ENCODE data around the gene SCNN1A. TPM values are rescaled to one million over a fixed set of nuclear protein-coding genes. Genes with fewer than 3 reads are reported as not detected.
"Not testable (repeated sequence)": the region's sequence is repeated elsewhere in the genome, so short reads cannot be mapped to it uniquely, and the experiment has no call there.

The SCNN1A gene
- polyA plus RNA-seq, 1 experiment: 0.36 TPM

- TF ChIP-seq, protein P1, sequence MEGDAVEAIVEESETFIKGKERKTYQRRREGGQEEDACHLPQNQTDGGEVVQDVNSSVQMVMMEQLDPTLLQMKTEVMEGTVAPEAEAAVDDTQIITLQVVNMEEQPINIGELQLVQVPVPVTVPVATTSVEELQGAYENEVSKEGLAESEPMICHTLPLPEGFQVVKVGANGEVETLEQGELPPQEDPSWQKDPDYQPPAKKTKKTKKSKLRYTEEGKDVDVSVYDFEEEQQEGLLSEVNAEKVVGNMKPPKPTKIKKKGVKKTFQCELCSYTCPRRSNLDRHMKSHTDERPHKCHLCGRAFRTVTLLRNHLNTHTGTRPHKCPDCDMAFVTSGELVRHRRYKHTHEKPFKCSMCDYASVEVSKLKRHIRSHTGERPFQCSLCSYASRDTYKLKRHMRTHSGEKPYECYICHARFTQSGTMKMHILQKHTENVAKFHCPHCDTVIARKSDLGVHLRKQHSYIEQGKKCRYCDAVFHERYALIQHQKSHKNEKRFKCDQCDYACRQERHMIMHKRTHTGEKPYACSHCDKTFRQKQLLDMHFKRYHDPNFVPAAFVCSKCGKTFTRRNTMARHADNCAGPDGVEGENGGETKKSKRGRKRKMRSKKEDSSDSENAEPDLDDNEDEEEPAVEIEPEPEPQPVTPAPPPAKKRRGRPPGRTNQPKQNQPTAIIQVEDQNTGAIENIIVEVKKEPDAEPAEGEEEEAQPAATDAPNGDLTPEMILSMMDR (IDR thresholded peaks at IDR 0.05; ENCODE audit: insufficient read depth, low read depth, low read length): no peak
- H3K27me3 ChIP-seq (ENCODE audit: control insufficient read depth, insufficient read depth, low read length): no peaks in the 10 kb centered on the region
- no peak for DNase-seq (ENCODE audit: low read depth)
- no peak overlapping the region for H3K4me3 ChIP-seq (ENCODE audit: low read depth, low read length)
- POLR2A ChIA-PET: interaction anchor here (0.6 kb wide), 1 partner anchor 123 kb away, joined by 14 read pairs; no protein-coding TSS in a partner anchor
- H3K36me3 ChIP-seq (ENCODE audit: control insufficient read depth, insufficient read depth, low read length): no peaks in the 10 kb centered on the region
- CTCF ChIA-PET: interaction anchor here (2.2 kb wide), 1 partner anchor 15 kb away, joined by 7 read pairs; no protein-coding TSS in a partner anchor
Observed at GRCh38 chr12:6347367-6348338, 27.7 kb downstream of the SCNN1A start.

DNA sequence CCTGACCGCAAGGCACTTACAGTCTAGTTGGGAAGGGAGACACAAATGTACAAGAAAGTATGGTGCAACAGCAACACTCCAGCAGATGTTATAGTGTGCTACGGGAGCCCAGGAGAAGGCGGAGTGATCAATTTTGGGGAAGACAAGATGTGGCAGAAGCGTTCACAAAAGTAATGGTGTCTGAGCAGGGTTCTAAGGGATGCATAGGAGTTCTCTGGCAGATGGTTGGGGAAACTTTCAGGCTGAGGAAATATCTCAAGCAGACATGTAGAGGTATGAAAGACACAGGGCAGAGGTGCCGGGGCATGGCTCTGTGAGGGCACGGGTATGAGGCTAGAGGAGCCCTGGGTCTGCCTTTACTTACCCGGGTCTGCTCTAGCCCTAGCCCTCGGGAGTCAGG lies 28.4 kb downstream of the SCNN1A start:
- DNase-seq (ENCODE audit: low read depth): no peak
- no peaks in the 10 kb centered on the region for H3K27me3 ChIP-seq (ENCODE audit: control insufficient read depth, insufficient read depth, low read length)
- ChIA-PET CTCF (no interaction called here), POLR2A (no interaction called here)
- H3K4me3 ChIP-seq (ENCODE audit: low read depth, low read length): no peak overlapping the region
- no peaks in the 10 kb centered on the region for H3K36me3 ChIP-seq (ENCODE audit: control insufficient read depth, insufficient read depth, low read length)
- TF ChIP-seq, protein P1 (IDR thresholded peaks at IDR 0.05; ENCODE audit: insufficient read depth, low read depth, low read length): no peak

DNA sequence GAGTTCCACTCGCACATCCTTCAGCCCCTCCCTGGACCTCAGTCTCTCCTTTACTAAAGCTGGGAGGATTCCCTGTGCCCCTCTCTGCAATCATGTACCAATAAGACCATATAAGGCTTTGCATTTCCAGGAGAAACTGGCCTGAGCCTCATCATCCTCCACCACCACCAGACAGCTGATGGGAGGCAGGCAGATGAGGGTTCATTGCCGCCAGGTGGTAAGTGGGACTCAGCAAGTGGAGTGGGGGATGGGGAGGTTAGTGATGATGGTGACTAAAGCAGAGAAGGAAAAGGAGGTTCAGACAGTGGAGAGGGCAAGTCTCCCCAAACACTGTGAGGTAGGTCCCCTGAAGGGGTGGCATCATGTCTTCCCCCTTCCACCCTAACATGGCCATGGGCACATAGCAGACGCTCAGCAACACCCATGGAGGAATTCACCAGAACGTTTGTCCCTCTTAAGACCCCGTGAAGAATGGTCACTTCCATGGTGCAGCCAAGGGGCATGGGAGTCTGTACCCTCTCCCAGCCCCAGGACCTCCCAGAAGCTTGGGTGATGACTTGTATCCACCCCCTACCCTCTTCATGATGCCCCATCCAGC lies 29.0 kb downstream of the SCNN1A start:
- TF ChIP-seq, protein P1 (IDR thresholded peaks at IDR 0.05; ENCODE audit: insufficient read depth, low read depth, low read length): no peak
- POLR2A ChIA-PET: no interaction called here
- H3K36me3 ChIP-seq (ENCODE audit: control insufficient read depth, insufficient read depth, low read length): no peaks in the 10 kb centered on the region
- DNase-seq (ENCODE audit: low read depth): no peak
- CTCF ChIA-PET: interaction anchor here (0.8 to 1.0 kb wide), 3 partner anchors 11 to 20 kb away, joined by 3 to 5 read pairs (median 3); no protein-coding TSS in a partner anchor
- no peaks in the 10 kb centered on the region for H3K27me3 ChIP-seq (ENCODE audit: control insufficient read depth, insufficient read depth, low read length)
- H3K4me3 ChIP-seq (ENCODE audit: low read depth, low read length): no peak overlapping the region

DNA sequence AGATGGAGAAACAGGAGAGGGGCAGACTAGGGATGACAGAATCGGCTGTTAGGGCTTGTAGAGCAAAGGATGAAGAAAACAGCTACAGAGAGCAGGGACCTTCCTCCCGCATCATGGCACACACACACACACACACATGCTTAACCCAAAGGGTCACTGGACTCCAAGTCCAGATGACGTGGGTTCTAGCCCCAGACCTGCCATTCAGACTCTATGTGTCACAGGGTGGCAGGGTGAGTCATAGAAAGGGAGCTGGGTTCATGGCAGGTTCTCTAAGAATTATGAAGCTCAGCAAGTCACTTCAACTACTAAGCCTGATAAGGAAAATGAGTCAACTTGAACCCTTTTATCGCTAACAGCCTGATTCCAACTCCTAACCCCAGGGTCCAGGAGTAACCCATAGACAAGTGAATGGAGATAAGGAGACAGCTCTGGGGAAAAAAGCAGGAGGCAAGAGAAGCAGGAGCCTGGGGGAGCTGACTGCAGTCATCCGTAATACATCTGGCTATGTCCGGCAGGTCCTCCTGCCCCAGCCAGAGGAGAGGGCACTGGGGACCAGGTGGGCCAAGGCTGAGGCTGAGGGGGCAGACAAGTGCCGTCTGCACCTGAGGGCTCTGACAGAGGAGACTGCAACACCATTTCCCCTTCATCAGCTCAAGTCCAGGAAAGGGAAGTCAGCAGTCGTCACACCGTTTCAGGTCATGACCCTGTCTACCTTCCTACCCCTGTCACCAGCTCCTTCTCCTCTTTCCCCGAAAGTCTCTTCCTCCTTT lies 29.9 kb downstream of the SCNN1A start:
- Histone ChIP-seq H3K27me3 (ENCODE audit: control insufficient read depth, insufficient read depth, low read length) (no peaks in the 10 kb centered on the region), H3K4me3 (ENCODE audit: low read depth, low read length) (no peak overlapping the region), H3K36me3 (ENCODE audit: control insufficient read depth, insufficient read depth, low read length) (no peaks in the 10 kb centered on the region)
- ChIA-PET POLR2A (interaction anchor here (1.2 kb wide), 1 partner anchor 9 kb away, joined by 5 read pairs; no protein-coding TSS in a partner anchor), CTCF (interaction anchor here (0.7 to 1.0 kb wide), 5 partner anchors 10 to 120 kb away, joined by 3 to 5 read pairs (median 3); no protein-coding TSS in a partner anchor)
- no peak for DNase-seq (ENCODE audit: low read depth)
- TF ChIP-seq, protein P1 (IDR thresholded peaks at IDR 0.05; ENCODE audit: insufficient read depth, low read depth, low read length): no peak

- not testable (repeated sequence) for H3K36me3 ChIP-seq (ENCODE audit: control insufficient read depth, insufficient read depth, low read length); H3K4me3 ChIP-seq (ENCODE audit: low read depth, low read length); H3K27me3 ChIP-seq (ENCODE audit: control insufficient read depth, insufficient read depth, low read length); DNase-seq (ENCODE audit: low read depth)
- CTCF ChIA-PET: interaction anchor here (0.7 kb wide), 1 partner anchor 26 kb away, joined by 3 read pairs; no protein-coding TSS in a partner anchor
- POLR2A ChIA-PET: interaction anchor here (0.6 to 1.1 kb wide), 3 partner anchors 26 to 45 kb away, joined by 3 to 5 read pairs (median 4); partner anchors contain the start of gene LTBR
Observed at GRCh38 chr12:6344101-6344660, 31.2 kb downstream of the SCNN1A start.
